ENCODE results near the gene RAPGEF4. TPM values are rescaled to one million over a fixed set of nuclear protein-coding genes. Genes with fewer than 3 reads are reported as not detected.

Gene RAPGEF4
- total and polyA plus RNA-seq, 7 donors = 0.23 to 7.6 (median 4.2) TPM

DNA sequence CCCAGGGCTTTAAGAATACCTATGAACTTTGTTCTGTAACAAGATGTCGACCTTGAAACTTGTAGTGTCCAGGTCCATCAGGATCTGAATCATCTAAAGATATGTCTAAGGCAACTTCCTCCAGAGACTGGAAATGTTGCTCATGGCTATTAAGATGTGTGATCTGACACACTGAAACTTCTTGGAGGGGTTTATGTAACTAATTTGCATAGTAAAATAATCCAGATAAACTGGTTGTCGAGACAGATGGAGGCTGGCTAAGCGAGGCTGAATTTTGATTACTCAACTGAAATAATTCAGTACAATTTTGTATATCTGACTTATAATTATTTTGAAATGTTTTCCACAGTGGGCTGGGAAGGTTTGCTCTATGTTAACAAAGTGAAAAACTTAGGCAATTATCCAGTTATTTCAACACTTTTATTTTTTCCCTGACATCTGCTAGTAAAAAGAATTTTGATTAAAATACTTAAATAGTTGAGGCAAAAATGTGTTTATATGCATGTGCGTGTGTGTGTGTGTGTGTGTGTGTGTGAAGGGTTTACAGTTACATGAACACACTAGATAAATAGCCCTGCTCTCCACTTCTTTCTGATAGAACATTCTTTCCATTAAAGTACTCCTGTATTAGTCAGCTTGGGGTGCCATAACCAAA lies 328.6 kb downstream of the RAPGEF4 start:
- intact Hi-C loops (cut with DNase I) = no loop called here
- 72 to 77% methylated on average over 4 of the region's 4 CpGs for WGBS, 2 donors
- H3K27ac ChIP-seq = no peak overlapping the region
- H3K4me3 ChIP-seq = no peak overlapping the region
- H3K4me1 ChIP-seq = no peaks in the 10 kb centered on the region
- TF ChIP-seq POLR2AphosphoS5 (IDR thresholded peaks at IDR 0.05) = peak in 1 of 4 donors; percentile 5
- TF ChIP-seq POLR2A (IDR thresholded peaks at IDR 0.05) = no peak
- TF ChIP-seq, protein P1, sequence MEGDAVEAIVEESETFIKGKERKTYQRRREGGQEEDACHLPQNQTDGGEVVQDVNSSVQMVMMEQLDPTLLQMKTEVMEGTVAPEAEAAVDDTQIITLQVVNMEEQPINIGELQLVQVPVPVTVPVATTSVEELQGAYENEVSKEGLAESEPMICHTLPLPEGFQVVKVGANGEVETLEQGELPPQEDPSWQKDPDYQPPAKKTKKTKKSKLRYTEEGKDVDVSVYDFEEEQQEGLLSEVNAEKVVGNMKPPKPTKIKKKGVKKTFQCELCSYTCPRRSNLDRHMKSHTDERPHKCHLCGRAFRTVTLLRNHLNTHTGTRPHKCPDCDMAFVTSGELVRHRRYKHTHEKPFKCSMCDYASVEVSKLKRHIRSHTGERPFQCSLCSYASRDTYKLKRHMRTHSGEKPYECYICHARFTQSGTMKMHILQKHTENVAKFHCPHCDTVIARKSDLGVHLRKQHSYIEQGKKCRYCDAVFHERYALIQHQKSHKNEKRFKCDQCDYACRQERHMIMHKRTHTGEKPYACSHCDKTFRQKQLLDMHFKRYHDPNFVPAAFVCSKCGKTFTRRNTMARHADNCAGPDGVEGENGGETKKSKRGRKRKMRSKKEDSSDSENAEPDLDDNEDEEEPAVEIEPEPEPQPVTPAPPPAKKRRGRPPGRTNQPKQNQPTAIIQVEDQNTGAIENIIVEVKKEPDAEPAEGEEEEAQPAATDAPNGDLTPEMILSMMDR (IDR thresholded peaks at IDR 0.05) = no peak
- TF ChIP-seq EP300 (IDR thresholded peaks at IDR 0.05) = no peak
- no peaks in the 10 kb centered on the region for H3K9me3 ChIP-seq
- no peaks in the 10 kb centered on the region for H3K36me3 ChIP-seq
- H3K27me3 ChIP-seq = no peaks in the 10 kb centered on the region
- DNase-seq = no peak

DNA sequence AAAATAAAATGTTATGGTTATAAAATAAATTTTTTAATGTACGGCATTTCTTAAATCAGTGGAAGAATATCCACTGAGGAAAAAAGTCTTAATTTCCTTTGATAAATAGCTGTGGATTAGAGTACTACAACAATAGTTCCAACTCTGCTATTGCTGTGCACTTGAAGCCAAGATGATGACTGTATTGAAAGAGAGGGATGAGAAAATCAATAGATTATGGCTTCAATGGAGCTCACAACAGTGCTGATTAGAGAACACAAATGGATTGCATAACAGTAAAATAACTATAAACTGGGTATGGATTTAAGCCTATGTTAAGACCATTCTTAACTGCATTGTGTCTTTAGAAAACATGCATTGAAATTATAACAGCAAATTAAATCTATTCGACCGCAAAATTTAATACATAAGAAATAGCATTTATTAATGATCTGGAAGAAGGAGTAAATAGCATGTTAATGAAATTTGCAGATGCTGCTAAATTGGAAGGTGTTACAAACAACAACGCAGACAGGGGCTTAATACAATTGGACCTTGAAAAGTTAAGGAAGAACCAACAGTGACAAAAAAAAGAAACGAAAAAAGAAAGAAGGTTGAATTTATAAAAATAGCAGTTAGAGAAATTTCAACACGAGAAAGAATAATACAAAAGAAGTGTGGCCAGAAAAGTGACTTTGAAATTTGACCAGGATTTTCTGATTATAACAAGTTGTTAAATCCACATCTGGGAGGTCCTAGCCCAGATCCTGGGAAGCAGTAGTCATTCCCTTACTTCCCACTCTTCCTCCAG lies 331.4 kb downstream of the RAPGEF4 start:
- no peak overlapping the region for H3K27ac ChIP-seq
- H3K27me3 ChIP-seq = no peaks in the 10 kb centered on the region
- intact Hi-C loops (cut with DNase I) = no loop called here
- DNase-seq = no peak
- H3K4me3 ChIP-seq = no peak overlapping the region
- H3K4me1 ChIP-seq = no peaks in the 10 kb centered on the region
- H3K36me3 ChIP-seq = no peaks in the 10 kb centered on the region
- no peak for TF ChIP-seq POLR2A (IDR thresholded peaks at IDR 0.05)
- TF ChIP-seq, protein P1 (IDR thresholded peaks at IDR 0.05) = no peak
- no peak for TF ChIP-seq EP300 (IDR thresholded peaks at IDR 0.05)
- no peak for TF ChIP-seq POLR2AphosphoS5 (IDR thresholded peaks at IDR 0.05)
- H3K9me3 ChIP-seq = no peaks in the 10 kb centered on the region
- WGBS, 2 donors = 84 to 96% methylated on average over 6 of the region's 6 CpGs

DNA sequence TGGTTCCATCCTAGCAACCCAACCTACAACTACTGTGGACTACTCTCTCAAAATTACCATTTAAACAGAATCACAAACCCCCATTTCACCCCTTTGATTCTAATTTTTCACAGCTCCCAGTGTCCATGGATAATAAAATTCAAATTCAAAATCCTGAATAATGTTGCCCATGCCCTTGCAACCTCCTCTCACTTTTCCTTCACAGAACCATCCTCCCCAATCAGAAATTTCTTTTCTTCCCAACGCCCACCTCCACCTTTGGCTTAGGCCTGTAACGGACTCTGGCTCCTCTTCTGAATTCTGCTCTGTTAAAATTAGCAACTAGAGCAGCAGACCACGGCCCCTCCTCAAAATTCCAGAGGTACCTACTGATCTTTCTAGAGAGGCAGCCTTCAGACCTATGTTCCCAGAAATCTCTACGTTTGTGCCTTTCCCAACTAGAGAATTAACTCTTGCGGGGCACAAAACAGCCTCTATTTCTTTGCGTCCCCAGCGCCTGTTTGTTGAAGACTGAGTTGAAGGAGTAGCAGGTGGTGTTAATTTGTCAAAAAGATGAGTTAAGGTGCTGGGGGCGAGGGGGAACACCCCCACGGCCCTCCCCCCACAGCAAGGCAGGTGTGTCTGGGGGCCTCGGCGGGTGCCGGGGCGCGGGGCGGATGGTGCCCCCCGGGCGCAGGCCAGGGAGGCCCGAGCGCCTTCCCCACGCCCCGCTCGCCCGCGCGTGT lies 339.6 kb downstream of the RAPGEF4 start:
- peaks cover 0 to 46% (median 35%) of the 10 kb centered on the region in 4 donors for H3K4me1 ChIP-seq
- H3K4me3 ChIP-seq = peak overlapping the region; percentile 54 to 92 (median 76)
- H3K27me3 ChIP-seq = no peaks in the 10 kb centered on the region
- WGBS, 2 donors = 8 to 10% methylated on average over 25 of the region's 25 CpGs
- H3K36me3 ChIP-seq = no peaks in the 10 kb centered on the region
- no peaks in the 10 kb centered on the region for H3K9me3 ChIP-seq
- H3K27ac ChIP-seq = peak overlapping the region; percentile 91 to 99 (median 96)
- no peak for DNase-seq
- intact Hi-C loops (cut with DNase I) = loop anchor here (1.0 to 2.0 kb wide), 2 partner anchors 46 to 135 kb away; no protein-coding TSS in a partner anchor
- no peak for TF ChIP-seq POLR2AphosphoS5 (IDR thresholded peaks at IDR 0.05)
- TF ChIP-seq EP300 (IDR thresholded peaks at IDR 0.05) = no peak
- no peak for TF ChIP-seq POLR2A (IDR thresholded peaks at IDR 0.05)
- TF ChIP-seq, protein P1 (IDR thresholded peaks at IDR 0.05) = no peak

DNA sequence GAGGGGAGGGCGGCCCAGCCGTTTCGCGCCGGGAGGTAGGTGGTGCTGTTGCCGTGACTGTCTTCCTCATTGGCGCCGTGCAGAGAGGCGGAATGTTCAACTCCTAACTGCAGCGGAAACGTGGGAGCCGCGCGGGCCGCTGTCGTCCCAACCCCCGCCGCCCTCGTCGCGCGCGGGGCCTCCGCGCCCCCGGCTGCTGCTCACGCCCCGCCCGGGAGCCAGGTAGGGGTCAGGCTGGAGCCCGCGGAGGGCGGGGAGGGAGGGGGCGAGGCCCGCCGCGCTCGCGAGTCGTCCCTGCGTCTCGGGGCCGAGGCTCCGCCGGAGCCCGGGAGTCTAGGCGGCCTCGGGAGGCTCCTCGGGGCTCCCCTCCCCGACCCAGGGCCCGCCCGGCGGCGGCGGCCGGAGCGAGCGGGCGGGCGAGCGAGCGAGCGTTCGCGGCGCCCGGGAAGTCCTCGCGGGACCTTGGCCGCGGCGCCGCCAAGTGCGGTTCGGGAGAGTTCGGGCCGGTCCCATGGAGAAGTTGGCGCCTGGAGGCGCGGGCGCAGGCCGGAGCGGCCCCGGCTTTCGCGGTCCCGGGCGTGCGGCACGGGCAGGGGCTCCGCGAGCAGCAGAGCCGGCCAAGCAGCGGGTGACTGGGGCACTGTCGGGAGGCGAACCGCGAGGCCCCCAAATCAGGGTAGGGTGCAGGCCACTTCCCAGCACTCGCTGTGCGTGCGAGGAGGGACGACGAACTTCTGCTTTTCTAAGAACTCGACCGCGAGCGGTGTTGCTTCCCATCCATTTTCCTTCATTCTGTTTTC lies 340.3 kb downstream of the RAPGEF4 start, which contains the start of gene MAP3K20:
MAP3K20 (plus strand) TSS at position 66 of the 800 bp plus-strand sequence. CDS start 15,186 bp downstream, outside the sequence.
- H3K4me3 ChIP-seq = peak within 1 kb of the TSS; percentile 54 to 92 (median 76)
- no peaks in the 10 kb centered on the region for H3K9me3 ChIP-seq
- whole genome bisulfite sequencing, 2 donors = 0 to 1% methylated on average over 106 of the region's 106 CpGs
- H3K27me3 ChIP-seq = no peaks in the 10 kb centered on the region
- H3K36me3 ChIP-seq = no peaks in the 10 kb centered on the region
- H3K4me1 ChIP-seq = peaks cover 0 to 53% (median 40%) of the 10 kb centered on the region in 4 donors
- peak within 1 kb of the TSS; percentile 91 to 99 (median 96) for H3K27ac ChIP-seq
- DNase-seq = peak; percentile 92
- intact Hi-C loops (cut with DNase I) = loop anchor here (1.0 to 2.0 kb wide), 2 partner anchors 47 to 134 kb away; no protein-coding TSS in a partner anchor
- TF ChIP-seq, protein P1 (IDR thresholded peaks at IDR 0.05) = peak in 1 of 4 experiments; percentile 44
- TF ChIP-seq EP300 (IDR thresholded peaks at IDR 0.05) (no peak), POLR2AphosphoS5 (IDR thresholded peaks at IDR 0.05) (peak; percentile 80 to 92 (median 88)), POLR2A (IDR thresholded peaks at IDR 0.05) (peak in 1 of 2 donors; percentile 14)

All from sigmoid colon (tissue), 7 donors.